GM10266 (cell line): ENCODE results near the gene HS6ST2.

Source experiments
- DNase-seq: peaks from one replicate; pipeline ENCODE4 v3.0.0; 2012; ENCODE audit errors: extremely low spot score
- TF ChIP-seq, protein P1 (sequence below): IDR thresholded peaks from 2 replicates; pipeline ENCODE4 v1.5.1; 2012; ENCODE audit warnings: mild to moderate bottlenecking, low read depth; ENCODE audit not compliant: control insufficient read depth, insufficient read depth; ENCODE audit errors: missing control alignments

HS6ST2 gene

DNA sequence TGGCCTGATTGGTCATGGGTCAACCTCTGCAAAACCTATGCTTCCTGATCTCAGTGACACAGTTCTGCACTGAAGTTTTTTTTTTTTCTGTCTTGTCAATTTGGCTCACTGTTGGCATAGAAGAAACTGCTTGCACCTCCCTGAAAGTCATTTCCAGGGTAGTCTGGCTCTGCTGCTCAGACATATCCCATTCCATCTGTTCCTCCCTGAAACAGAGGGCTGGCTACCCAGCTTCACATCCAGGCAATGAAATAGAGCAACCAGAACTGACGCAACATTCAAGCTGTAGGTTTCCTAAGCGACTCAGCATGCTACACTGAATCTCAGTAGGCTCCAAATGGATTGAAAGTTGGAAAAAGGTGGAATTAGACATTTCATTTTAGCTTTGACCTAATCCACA is 292.8 kb downstream of the HS6ST2 start:
- DNase-seq, result no peak
- TF ChIP-seq, protein P1, sequence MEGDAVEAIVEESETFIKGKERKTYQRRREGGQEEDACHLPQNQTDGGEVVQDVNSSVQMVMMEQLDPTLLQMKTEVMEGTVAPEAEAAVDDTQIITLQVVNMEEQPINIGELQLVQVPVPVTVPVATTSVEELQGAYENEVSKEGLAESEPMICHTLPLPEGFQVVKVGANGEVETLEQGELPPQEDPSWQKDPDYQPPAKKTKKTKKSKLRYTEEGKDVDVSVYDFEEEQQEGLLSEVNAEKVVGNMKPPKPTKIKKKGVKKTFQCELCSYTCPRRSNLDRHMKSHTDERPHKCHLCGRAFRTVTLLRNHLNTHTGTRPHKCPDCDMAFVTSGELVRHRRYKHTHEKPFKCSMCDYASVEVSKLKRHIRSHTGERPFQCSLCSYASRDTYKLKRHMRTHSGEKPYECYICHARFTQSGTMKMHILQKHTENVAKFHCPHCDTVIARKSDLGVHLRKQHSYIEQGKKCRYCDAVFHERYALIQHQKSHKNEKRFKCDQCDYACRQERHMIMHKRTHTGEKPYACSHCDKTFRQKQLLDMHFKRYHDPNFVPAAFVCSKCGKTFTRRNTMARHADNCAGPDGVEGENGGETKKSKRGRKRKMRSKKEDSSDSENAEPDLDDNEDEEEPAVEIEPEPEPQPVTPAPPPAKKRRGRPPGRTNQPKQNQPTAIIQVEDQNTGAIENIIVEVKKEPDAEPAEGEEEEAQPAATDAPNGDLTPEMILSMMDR, result no peak

DNA sequence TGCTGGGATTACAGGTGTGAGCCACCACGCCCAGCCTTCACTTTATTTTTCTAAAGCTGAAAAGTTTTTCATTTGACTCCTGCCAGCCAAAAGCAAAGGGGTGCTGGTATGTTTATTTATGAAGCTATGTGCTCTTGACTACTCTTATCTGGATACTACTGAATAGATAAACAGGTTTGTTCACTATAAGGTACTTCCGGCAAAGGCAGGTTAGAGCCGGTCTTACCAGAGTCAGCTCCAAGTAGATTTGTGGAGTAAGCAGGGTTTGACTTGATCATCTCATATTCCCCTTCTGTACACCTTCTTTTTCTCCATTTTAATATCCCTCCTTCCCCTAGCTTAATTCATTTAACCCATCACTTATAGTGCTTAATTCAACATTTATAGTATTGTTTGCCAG is 294.2 kb downstream of the HS6ST2 start:
- TF ChIP-seq, protein P1, result no peak
- no peak for DNase-seq

DNA sequence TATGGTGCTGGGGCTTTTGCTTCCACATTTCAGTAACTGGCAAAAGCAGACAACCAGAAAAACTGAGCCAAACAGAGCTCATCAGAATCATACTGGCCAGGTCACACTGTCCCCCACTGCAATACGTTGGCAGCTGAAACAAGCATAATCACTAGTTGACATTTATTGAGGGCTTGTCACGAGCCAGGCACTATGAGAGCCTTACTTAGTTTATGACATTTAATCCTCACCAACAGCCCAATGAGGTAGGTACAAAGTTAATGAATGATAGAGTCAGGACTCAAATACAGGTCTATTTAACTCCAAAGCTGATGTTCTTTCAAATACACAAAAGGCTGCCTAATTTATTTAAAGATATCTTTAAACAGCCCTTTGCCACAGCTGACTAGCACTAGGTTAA is 295.6 kb downstream of the HS6ST2 start:
- TF ChIP-seq, protein P1, result no peak
- no peak for DNase-seq

DNA sequence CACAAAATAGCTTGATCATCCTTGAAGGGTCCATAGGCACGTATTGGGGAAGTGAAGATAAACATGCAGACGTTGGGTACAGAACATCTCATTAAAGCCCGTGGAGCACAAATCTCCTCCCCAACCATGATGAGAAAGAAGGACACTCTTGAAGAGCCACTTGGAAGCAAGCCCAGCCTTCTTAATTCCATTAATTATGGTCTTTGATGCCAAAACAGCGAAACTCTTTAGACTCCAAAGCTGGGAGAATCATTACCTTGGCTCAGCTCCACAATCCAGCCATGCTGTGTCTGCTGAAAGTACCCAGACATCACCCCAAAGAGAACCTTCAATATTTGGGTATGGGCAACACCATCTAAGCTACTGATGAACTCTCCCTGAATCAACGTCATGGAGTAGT is 300.6 kb downstream of the HS6ST2 start:
- DNase-seq, result no peak

DNA sequence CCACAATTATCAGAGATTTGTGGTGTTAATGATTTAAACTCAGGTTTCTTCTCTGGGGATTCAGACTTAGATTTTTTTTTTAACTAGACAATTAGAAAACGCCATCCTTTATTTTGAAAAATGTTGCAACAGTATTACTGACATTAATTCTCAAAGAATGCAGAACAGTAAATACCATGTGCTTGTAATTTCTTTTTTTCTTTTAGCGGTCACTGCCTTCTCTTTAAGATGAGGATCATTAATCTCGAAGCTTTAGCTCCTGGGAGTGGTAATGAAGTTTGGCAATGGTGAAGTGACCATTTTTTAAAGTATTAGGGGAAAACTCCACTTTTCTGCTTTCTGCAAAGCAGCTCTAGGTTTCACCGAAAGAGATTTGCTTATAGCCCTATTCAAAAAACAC is 305.6 kb downstream of the HS6ST2 start:
- TF ChIP-seq, protein P1, result no peak
- DNase-seq, result no peak

More for the DNA sequence above, 300.6 kb downstream of the HS6ST2 start:
- TF ChIP-seq, protein P1, result no peak

DNA sequence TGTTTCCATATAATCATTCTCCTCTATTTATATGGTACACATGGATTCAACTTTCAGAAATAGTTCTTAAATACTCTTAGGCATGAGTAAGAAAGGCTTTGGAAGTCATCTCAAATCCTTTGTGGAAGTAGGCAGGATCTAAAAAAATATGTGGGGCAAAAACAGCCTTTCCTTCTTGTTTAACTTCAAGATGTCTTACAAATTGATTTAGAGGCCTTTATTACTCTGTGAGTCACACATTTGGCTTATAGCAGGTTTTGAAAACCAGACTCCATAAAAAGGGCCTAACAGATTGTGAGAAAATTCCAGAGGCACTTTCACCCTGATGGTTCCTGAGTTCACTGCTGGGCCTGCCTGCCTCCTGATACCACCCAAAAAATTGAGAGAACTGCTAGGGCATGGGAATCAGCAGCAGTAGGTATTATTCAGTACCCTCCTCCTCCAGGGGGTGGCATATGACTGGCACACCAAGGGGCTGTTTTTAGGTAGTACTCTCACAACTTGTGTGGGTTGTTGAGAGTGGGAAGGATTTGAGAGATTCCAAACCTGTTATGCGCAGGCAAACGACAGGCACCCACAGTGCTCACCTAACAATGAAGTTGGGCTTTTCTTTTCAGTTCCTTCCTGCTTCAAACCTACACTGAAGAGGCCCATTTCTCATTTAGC is 306.9 kb downstream of the HS6ST2 start:
- no peak for DNase-seq
- TF ChIP-seq, protein P1, result no peak

DNA sequence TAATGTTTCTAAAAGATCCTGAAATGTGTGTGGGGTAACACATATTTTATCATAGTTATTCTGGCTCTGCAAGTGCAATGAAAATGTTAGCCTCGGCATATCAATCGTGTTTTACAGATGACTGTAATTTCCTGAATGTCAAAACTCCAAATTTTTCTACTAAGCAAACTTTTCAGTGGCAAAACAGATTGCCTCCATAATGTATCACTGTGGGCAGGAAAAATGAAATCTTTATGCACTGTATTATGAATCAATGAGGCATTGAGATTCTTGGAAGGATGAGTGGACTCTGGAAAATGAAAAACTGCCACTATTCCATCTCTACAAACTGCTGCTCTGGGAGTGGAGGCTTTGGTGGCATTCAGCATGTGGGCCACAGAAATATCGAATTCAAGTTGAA is 309.5 kb downstream of the HS6ST2 start:
- no peak for DNase-seq
- TF ChIP-seq, protein P1, result no peak
